ENCODE results near the gene PHOSPHO2.

- TF ChIP-seq CTCF (IDR thresholded peaks at IDR 0.05) (no peak), POLR2A (IDR thresholded peaks at IDR 0.05) (no peak)
These were observed 24.0 kb upstream of the PHOSPHO2 start for GRCh38 chr2:169670215-169670651.
